Retinal pigment epithelial cell (primary cell): ENCODE data around the gene IGF1.
"Not testable (repeated sequence)": the region's sequence is repeated elsewhere in the genome, so short reads cannot be mapped to it uniquely, and the experiment has no call there.

Experiments
- DNase-seq: peaks from one replicate; pipeline ENCODE4 v3.0.0-alpha.2; 2010; ENCODE audit warnings: low read depth
- H3K4me3 ChIP-seq: 2 replicates; pipeline ENCODE4 v1.5.1; 2011; ENCODE audit warnings: mild to moderate bottlenecking, low read length, control low read depth, moderate library complexity
- TF ChIP-seq, protein P1 (sequence below): conservative IDR thresholded peaks from 2 replicates; pipeline ENCODE4 v1.5.1; 2011; ENCODE audit warnings: low read depth, low read length, control low read depth, inconsistent platforms

Gene IGF1

DNA sequence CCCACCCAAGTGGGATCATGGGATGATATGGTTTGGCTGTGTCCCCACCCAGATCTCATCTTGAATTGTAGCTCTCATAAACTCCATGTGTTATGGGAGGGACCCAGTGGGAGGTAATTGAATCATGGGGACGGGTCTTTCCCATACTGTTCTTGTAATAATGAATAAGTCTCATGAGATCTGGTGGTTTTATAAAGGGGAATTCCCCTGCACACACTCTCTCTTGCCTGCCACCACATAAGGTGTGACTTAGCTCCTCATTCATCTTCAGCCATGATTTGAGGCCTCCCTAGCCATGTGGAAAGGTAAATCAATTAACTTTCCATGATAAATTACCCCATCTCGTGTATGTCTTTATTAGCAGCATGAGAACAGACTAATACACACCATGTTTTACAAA is 109.2 kb downstream of the IGF1 start:
- TF ChIP-seq, protein P1, sequence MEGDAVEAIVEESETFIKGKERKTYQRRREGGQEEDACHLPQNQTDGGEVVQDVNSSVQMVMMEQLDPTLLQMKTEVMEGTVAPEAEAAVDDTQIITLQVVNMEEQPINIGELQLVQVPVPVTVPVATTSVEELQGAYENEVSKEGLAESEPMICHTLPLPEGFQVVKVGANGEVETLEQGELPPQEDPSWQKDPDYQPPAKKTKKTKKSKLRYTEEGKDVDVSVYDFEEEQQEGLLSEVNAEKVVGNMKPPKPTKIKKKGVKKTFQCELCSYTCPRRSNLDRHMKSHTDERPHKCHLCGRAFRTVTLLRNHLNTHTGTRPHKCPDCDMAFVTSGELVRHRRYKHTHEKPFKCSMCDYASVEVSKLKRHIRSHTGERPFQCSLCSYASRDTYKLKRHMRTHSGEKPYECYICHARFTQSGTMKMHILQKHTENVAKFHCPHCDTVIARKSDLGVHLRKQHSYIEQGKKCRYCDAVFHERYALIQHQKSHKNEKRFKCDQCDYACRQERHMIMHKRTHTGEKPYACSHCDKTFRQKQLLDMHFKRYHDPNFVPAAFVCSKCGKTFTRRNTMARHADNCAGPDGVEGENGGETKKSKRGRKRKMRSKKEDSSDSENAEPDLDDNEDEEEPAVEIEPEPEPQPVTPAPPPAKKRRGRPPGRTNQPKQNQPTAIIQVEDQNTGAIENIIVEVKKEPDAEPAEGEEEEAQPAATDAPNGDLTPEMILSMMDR, result no peak
- DNase-seq, result no peak
- H3K4me3 ChIP-seq, result no peak overlapping the region

- DNase-seq, result no peak
- TF ChIP-seq, protein P1, result no peak
- H3K4me3 ChIP-seq, result no peak overlapping the region
Measured at GRCh38 chr12:102369876-102370275, 110.5 kb downstream of the IGF1 start.

GRCh38 chr12:102365365-102365764 is 115.0 kb downstream of the IGF1 start:
- no peak for DNase-seq
- TF ChIP-seq, protein P1, result no peak

GRCh38 chr12:102364709-102365108 is 115.7 kb downstream of the IGF1 start:
- TF ChIP-seq, protein P1, result no peak
- no peak for DNase-seq
- H3K4me3 ChIP-seq, result no peak overlapping the region

More at GRCh38 chr12:102365365-102365764, 115.0 kb downstream of the IGF1 start:
- no peak overlapping the region for H3K4me3 ChIP-seq

DNA sequence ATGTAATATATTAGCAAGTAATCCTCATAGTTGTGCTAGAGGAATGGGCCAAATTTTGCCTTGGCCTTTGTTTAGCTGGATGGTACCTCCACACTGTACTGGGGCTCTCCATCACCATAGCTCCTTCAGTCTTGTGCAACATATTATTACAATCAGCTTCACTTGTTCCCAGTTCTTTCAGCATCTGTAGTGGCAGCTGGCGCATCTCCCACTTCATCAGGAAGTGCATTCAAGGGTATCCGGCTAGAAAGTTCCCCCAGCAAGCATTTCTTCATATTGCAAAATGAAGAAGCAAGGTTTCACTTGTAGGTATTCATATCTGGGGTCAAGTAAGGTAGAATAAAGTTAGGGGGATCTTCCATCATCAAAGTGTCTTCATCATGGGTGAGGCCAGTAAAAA is 123.7 kb downstream of the IGF1 start:
- H3K4me3 ChIP-seq, result no peak overlapping the region
- no peak for DNase-seq
- TF ChIP-seq, protein P1, result no peak

DNA sequence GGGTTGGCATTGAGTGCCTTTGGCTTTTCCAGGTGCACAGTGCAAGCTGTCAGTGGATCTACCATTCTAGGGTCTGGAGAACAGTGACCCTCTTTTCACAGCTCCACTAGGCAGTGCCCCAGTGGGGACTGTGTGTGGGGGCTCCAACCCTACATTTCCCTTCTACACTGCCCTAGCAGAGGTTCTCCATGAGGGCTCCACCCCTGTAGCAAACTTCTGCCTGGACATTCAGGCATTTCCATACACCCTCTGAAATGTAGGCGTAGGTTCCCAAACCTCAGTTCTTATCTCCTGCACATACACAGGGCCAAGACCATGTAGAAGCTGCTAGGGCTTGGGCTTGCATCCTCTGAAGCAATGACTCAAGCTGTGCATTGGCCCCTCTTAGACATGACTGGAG is 126.1 kb downstream of the IGF1 start:
- H3K4me3 ChIP-seq, DNase-seq: not testable (repeated sequence)

- no peak for DNase-seq
- no peak overlapping the region for H3K4me3 ChIP-seq
- TF ChIP-seq, protein P1, result no peak
Measured at GRCh38 chr12:102351322-102351721, 129.0 kb downstream of the IGF1 start.

DNA sequence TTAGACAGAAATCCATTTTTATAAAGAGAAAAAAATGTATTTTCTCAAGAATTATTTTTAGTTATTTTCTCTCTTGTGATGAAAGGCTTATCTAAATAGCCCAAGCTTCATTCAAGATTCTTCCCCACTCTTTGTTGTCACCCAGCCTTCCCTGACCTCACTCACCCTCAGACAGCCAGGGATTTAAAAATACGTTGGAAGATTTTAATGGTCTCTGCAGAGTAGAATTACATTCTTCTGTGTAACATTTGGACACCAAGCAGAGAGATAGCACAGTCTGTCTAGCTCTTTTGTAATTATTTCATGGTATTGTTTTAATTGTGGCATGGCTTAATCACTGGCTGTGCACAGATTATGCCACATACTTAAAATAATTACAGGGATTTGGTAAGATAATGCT is 130.3 kb downstream of the IGF1 start:
- no peak overlapping the region for H3K4me3 ChIP-seq
- DNase-seq, result peak; percentile 14
- TF ChIP-seq, protein P1, result no peak
